ENCODE data around the gene DDTL. TPM values are rescaled to one million over a fixed set of nuclear protein-coding genes. Genes with fewer than 3 reads are reported as not detected.
"Not testable (repeated sequence)": the region's sequence is repeated elsewhere in the genome, so short reads cannot be mapped to it uniquely, and the experiment has no call there.

Gene DDTL
- total RNA-seq, 1 experiment from 2014 or later = 2.5 TPM

DNA sequence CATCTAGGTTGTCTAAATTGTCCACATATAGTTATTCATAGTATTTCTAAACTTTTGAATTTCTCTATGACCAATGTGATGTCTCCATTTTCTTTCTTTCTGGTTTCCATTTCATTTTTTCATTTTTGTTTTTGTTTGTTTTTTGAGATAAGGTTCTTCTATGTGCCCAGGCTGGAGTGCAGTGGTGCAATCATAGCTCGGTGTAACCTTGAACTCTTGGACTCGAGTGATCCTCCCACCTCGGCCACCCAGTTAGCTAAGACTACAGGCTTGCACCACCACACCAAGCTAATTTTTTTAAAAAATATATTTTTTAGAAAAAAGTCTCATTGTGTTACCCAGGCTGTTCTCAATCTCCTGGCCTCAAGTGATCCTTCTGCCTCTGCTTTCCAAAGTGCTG lies 30.4 kb downstream of the DDTL start:
- no TSS peak for BruUV-seq (replicated peaks)
- Mint-ChIP-seq H3K9me3 (ENCODE audit: unreplicated experiment) (no peaks in the 10 kb centered on the region), H3K36me3 (ENCODE audit: insufficient read depth, unreplicated experiment) (no peaks in the 10 kb centered on the region), H3K4me3 (ENCODE audit: unreplicated experiment) (no peak overlapping the region), H3K27ac (ENCODE audit: low read depth, unreplicated experiment) (no peak overlapping the region), H3K4me1 (ENCODE audit: insufficient read depth, unreplicated experiment) (no peaks in the 10 kb centered on the region), H3K27me3 (ENCODE audit: insufficient read depth, unreplicated experiment) (no peaks in the 10 kb centered on the region)
- DNase-seq (ENCODE audit: unreplicated experiment) = no peak
- ChIA-PET CTCF (no interaction called here), POLR2A (interaction anchor here (2.7 kb wide), 1 partner anchor 13 kb away, joined by 7 read pairs; the partner anchor contains the start of gene CABIN1)
- TF ChIP-seq, protein P1, sequence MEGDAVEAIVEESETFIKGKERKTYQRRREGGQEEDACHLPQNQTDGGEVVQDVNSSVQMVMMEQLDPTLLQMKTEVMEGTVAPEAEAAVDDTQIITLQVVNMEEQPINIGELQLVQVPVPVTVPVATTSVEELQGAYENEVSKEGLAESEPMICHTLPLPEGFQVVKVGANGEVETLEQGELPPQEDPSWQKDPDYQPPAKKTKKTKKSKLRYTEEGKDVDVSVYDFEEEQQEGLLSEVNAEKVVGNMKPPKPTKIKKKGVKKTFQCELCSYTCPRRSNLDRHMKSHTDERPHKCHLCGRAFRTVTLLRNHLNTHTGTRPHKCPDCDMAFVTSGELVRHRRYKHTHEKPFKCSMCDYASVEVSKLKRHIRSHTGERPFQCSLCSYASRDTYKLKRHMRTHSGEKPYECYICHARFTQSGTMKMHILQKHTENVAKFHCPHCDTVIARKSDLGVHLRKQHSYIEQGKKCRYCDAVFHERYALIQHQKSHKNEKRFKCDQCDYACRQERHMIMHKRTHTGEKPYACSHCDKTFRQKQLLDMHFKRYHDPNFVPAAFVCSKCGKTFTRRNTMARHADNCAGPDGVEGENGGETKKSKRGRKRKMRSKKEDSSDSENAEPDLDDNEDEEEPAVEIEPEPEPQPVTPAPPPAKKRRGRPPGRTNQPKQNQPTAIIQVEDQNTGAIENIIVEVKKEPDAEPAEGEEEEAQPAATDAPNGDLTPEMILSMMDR (IDR thresholded peaks at IDR 0.05; ENCODE audit: unreplicated experiment) = no peak
- intact Hi-C loops (cut with micrococcal nuclease) = no loop called here

DNA sequence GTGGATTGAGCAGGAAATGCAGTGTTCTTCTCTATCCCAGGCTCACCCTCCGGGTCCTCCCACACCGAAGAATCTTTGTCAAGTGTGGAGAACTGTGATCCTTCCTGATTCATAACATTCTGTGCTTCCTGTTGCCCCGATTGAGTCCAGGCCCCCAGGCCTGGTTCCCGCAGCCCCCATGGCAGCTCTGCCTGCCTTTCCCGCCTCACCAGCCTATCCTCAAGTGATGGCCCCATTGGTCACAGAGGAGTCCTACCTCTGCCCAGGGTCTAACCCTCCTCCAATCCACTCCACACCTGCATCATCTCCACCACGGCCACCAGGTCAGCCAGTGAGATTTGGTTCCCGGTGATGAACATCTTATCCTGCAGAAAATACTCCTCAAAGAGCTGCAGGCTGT lies 33.1 kb downstream of the DDTL start:
- H3K9me3 Mint-ChIP-seq (ENCODE audit: unreplicated experiment); H3K4me3 Mint-ChIP-seq (ENCODE audit: unreplicated experiment); DNase-seq (ENCODE audit: unreplicated experiment); intact Hi-C loops (cut with micrococcal nuclease); CTCF ChIA-PET; POLR2A ChIA-PET; H3K27me3 Mint-ChIP-seq (ENCODE audit: insufficient read depth, unreplicated experiment); H3K4me1 Mint-ChIP-seq (ENCODE audit: insufficient read depth, unreplicated experiment); BruUV-seq (replicated peaks); H3K36me3 Mint-ChIP-seq (ENCODE audit: insufficient read depth, unreplicated experiment); H3K27ac Mint-ChIP-seq (ENCODE audit: low read depth, unreplicated experiment): not testable (repeated sequence)

GRCh38 chr22:24001314-24001713 lies 34.6 kb downstream of the DDTL start:
- Mint-ChIP-seq H3K27me3 (ENCODE audit: insufficient read depth, unreplicated experiment) (no peaks in the 10 kb centered on the region), H3K4me1 (ENCODE audit: insufficient read depth, unreplicated experiment) (no peaks in the 10 kb centered on the region), H3K36me3 (ENCODE audit: insufficient read depth, unreplicated experiment) (no peaks in the 10 kb centered on the region), H3K27ac (ENCODE audit: low read depth, unreplicated experiment) (no peak overlapping the region), H3K9me3 (ENCODE audit: unreplicated experiment) (no peaks in the 10 kb centered on the region), H3K4me3 (ENCODE audit: unreplicated experiment) (no peak overlapping the region)
- no TSS peak for BruUV-seq (replicated peaks)
- ChIA-PET CTCF (no interaction called here), POLR2A (no interaction called here)
- no peak for DNase-seq (ENCODE audit: unreplicated experiment)
- intact Hi-C loops (cut with micrococcal nuclease) = no loop called here
- TF ChIP-seq, protein P1 (IDR thresholded peaks at IDR 0.05; ENCODE audit: unreplicated experiment) = no peak

DNA sequence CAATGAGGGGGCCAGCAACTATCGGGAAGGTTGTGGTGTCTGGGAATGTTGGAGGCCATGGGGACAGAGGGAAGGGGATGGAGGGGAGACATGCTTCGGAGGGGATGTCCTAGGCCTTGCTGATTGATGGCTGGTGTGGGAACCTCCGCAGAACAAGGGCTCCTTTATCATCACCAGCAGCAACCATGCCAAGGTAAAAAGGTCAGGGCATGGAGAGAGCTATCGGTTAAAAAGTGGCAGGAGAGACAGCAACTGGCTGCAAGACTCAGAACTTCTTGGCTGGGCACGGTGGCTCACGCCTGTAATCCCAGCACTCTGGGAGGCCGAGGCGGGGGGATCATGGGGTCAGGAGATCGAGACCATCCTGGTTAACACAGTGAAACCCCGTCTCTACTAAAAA lies 35.6 kb downstream of the DDTL start:
- no peaks in the 10 kb centered on the region for H3K9me3 Mint-ChIP-seq (ENCODE audit: unreplicated experiment)
- no peaks in the 10 kb centered on the region for H3K27me3 Mint-ChIP-seq (ENCODE audit: insufficient read depth, unreplicated experiment)
- H3K4me3 Mint-ChIP-seq (ENCODE audit: unreplicated experiment) = no peak overlapping the region
- intact Hi-C loops (cut with micrococcal nuclease) = no loop called here
- no peaks in the 10 kb centered on the region for H3K36me3 Mint-ChIP-seq (ENCODE audit: insufficient read depth, unreplicated experiment)
- TF ChIP-seq, protein P1 (IDR thresholded peaks at IDR 0.05; ENCODE audit: unreplicated experiment) = no peak
- ChIA-PET POLR2A (no interaction called here), CTCF (no interaction called here)
- no peaks in the 10 kb centered on the region for H3K4me1 Mint-ChIP-seq (ENCODE audit: insufficient read depth, unreplicated experiment)
- no peak for DNase-seq (ENCODE audit: unreplicated experiment)
- no TSS peak for BruUV-seq (replicated peaks)
- H3K27ac Mint-ChIP-seq (ENCODE audit: low read depth, unreplicated experiment) = no peak overlapping the region

- POLR2A ChIA-PET = no interaction called here
- Mint-ChIP-seq H3K36me3 (ENCODE audit: insufficient read depth, unreplicated experiment) (no peaks in the 10 kb centered on the region), H3K27me3 (ENCODE audit: insufficient read depth, unreplicated experiment) (no peaks in the 10 kb centered on the region), H3K4me3 (ENCODE audit: unreplicated experiment) (no peak overlapping the region), H3K9me3 (ENCODE audit: unreplicated experiment) (no peaks in the 10 kb centered on the region), H3K4me1 (ENCODE audit: insufficient read depth, unreplicated experiment) (no peaks in the 10 kb centered on the region), H3K27ac (ENCODE audit: low read depth, unreplicated experiment) (no peak overlapping the region)
- peak; percentile 57 for DNase-seq (ENCODE audit: unreplicated experiment)
- BruUV-seq (replicated peaks) = no TSS peak
- TF ChIP-seq, protein P1 (IDR thresholded peaks at IDR 0.05; ENCODE audit: unreplicated experiment) = no peak
- CTCF ChIA-PET = no interaction called here
- intact Hi-C loops (cut with micrococcal nuclease) = no loop called here
Measured at GRCh38 chr22:24002851-24003250, 36.2 kb downstream of the DDTL start.
